HG03354 (cell line): ENCODE measurements around the gene TMEM204.

ENCODE experiments used
- ATAC-seq: cut with Tn5 transposase; IDR thresholded peaks from one replicate; pipeline ENCODE4 v1.9.1; 2021; ENCODE audit warnings: mild to moderate bottlenecking; ENCODE audit not compliant: unreplicated experiment, poor library complexity, severe bottlenecking

TMEM204 gene

GRCh38 chr16:1551166-1551565 is 17.7 kb downstream of the TMEM204 start:
- no peak for ATAC-seq

DNA sequence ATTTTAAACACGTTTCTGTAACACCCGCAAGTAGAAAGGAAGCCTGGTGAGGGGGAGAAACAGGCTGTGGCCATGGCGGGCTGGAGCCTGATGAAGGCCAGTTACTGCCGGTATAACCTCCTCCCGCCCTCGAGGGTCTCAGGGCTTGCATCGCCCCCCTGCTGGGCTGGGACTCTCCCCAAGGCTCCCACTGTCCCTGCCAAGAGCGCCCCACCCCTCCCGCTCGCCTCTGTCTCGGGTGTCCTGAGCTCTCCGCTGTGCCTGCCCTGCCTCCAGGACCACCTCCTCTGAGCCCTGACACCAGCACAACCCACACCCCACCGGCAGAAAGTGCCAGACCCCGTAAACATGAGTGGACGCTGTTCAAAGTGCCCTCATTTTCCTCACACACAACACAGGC is 18.7 kb downstream of the TMEM204 start:
- no peak for ATAC-seq

DNA sequence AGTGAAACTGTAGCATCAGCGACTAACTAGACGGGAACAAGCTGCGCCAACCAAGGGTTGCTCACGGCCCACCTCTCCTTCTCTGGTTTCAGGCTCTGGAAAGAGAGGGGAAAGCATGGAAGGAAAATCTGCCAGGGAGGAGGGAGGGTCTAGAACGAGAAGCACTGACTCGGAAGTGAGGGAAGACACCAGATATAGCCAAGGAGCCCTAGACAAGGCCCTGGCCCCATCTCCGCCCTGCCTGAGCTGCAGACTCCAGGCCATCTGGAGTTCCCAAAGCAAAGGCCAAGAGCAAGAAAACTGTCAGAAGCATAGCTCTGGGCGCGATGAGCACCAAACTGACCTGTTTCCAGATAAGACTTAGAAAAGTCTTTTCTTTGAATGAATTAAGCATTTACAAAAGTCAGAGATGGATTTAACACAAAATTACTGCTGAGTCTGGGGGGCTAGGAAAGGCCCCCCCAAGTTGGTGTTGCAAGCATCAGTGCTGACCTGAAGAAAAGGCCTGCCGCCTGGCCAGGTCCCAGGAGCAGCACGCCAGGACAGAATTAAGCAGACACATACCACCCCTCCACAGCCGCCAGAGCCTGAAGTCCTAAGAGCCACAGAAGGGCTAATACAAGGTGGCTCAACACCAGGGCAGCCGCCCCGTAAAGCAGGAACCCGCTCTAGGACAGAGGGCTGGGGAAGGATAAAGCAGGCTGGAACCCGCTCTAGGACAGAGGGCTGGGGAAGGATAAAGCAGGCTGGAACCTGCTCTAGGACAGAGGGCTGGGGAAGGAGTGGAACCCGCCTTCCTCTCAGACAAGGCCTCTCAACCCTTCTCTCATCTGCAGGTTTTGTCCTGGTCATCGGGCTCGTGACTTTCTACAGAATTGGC is 20.7 kb downstream of the TMEM204 start:
- ATAC-seq: no peak

- no peak for ATAC-seq
These were observed 21.5 kb downstream of the TMEM204 start for GRCh38 chr16:1554826-1555445.

DNA sequence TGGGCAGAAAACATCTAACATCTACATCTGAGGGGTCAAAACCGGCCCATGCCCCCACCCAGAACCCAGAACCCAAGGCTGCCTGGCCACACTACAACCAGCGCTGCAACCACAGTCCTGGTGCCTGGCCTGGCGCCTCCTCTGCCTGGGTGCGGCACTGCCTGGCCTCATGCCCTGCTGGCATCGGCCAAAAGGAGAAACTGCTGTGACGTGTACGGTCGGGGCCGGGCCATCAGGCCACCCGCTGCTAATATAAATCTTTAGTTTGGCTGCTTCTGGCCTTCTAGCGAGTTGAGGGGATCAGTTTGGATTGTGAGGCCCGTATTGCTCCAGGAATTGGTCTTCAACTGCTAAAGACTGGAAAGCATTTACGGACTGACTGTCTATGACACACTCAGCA is 22.8 kb downstream of the TMEM204 start:
- no peak for ATAC-seq

DNA sequence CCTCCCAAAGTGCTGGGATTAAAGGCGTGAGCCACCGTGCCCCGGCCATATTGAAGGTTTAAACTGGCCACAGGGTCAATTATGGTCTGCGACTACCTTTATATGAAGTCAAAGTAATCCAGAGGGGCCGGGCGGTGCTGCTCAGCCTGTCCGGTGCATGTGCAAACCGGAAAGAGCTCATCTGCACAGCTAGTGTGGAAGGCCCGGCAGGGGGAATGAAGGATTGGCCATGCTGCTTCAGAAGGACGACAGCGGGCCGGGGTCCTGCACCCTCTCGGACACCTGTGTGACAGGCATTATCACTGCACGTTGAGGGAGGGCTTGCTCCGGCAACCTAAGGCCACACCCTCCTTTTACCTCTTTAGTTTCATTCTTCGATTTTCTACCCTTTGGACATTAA is 23.6 kb downstream of the TMEM204 start:
- no peak for ATAC-seq

GRCh38 chr16:1557576-1557975 is 24.1 kb downstream of the TMEM204 start:
- no peak for ATAC-seq

DNA sequence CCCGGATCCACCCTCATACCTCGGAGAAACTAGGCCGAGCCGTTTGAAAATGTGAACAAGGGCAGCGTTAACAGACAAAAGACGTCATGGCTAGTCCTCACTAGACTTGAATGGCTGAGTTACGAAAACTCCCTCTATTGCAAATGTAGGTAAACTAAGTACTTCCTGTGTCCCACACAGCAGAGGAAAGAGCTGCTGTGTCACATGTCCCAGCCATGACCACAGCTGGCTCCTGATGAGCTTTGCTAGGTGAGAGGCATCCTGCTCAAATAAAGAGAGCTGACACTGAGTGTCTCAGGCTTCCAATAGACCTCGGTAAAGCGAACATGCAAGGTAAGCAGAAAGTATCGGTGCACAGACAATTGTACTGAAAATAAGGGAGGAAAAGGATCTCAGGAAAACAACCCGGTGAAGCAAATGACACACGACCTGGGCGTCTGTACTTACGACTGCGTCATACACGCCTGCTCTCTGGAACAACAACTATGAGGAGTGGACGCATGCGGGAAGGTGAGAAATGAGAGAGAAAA is 26.0 kb downstream of the TMEM204 start:
- ATAC-seq: no peak

- no peak for ATAC-seq
These were observed 26.7 kb downstream of the TMEM204 start for GRCh38 chr16:1560153-1560552.

- no peak for ATAC-seq
These were observed 27.4 kb downstream of the TMEM204 start for GRCh38 chr16:1560866-1561265.

DNA sequence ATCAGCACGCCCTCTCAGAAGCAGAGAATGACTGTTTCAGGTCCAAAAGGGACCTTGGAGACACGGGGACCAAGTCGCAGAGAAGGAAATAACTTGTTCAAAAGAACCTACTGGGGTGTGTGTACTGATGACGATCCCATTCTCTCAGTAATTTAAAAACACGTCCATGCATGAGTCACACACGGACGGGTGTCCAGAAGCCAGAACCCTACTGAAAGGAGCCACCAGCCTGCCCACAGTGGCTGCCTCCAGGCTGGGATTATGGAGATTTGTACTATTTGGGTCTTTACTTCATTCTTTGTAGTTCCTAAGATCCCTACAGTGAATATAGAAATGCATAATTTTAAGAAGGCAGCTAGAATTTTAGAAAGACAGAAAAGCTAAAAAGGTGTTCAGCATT is 27.8 kb downstream of the TMEM204 start:
- no peak for ATAC-seq

GRCh38 chr16:1561836-1562235 is 28.4 kb downstream of the TMEM204 start:
- no peak for ATAC-seq

DNA sequence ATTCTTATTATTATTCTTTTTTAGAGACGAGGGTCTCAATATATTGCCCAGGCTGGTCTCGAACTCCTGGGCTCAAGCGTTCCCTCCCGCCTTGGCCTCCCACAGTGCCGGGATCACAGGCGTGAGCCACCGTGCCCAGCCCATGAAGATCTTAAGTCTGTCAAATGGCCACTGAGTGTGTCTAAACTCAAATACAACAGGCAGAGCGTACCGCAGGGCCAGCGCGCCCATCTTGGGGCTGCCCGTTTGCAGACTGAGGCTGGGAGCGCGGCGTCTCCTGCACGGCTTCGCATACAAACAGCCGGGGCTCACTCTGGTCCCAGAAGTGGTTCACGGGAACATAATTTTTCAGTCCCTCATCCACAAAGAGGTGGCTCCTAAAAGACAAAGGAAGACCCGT is 30.3 kb downstream of the TMEM204 start:
- no peak for ATAC-seq

GRCh38 chr16:1564325-1564724 is 30.9 kb downstream of the TMEM204 start:
- ATAC-seq: no peak

- ATAC-seq: no peak
These were observed 31.8 kb downstream of the TMEM204 start for GRCh38 chr16:1565083-1565805.

DNA sequence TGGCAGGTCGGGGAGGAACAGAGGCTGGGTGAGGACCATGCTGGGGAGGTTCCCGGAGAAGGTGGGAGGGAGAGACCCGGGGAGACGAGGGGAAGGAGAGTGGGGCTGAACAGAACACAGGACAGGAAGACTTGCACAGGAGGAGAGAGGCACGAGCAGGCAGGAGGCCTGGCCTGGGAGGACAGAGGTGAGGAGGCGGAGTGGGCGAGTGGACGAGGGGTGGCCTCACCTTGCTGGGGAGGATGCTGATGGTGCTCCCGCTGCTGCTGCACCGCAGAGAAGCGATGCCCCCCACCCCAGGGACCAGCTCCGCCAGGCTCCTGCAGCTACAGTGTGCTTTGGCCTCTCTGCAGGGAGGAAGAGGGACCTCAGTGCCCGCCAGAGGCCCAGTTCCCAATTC is 34.5 kb downstream of the TMEM204 start:
- ATAC-seq: no peak

GRCh38 chr16:1571012-1571671 is 37.7 kb downstream of the TMEM204 start:
- no peak for ATAC-seq

GRCh38 chr16:1572673-1573072 is 39.2 kb downstream of the TMEM204 start:
- ATAC-seq: no peak

- ATAC-seq: no peak
These were observed 39.8 kb downstream of the TMEM204 start for GRCh38 chr16:1573301-1573700.

DNA sequence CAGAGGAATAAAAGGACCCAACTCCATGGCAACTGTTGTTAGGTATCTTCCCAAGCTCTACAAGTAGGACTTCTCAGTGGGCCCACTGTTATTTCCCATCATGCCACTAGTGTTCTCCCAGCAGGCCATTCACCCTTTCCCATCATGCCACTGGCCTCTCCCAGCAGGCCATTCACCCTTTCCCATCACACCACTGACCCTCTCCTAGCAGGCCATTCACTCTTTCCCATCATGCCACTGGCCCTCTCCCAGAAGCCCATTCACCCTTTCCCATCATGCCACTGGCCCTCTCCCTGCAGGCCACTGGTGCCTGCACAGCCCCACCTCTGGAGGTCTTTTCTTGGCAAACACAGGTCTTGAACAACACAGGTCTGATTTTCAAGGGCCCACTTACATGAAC is 42.1 kb downstream of the TMEM204 start:
- ATAC-seq: no peak
